Measurements from ENCODE around the gene IL17F.

GRCh38 chr6:52201046-52201445 is 43.3 kb downstream of the IL17F start:
- TF ChIP-seq CTCF (IDR thresholded peaks at IDR 0.05; ENCODE audit: insufficient read depth, low read length, poor library complexity, severe bottlenecking) (no peak), EZH2phosphoT487 (conservative IDR thresholded peaks at IDR 0.05; ENCODE audit: low read length) (no peak)

Measured in SU-DHL-6 (cell line).